Measurements from ENCODE around the gene IPPK.

The IPPK gene

GRCh38 chr9:92666912-92667532, 2.9 kb downstream of the IPPK start:
- no peaks in the 10 kb centered on the region for H3K9me3 ChIP-seq (ENCODE audit: control insufficient read depth in 1 of 2, low read length in 2 of 2)

GRCh38 chr9:92666236-92666635, 3.7 kb downstream of the IPPK start:
- H3K27me3 ChIP-seq (ENCODE audit: control insufficient read depth in 1 of 2, insufficient read depth in 2 of 2, low read length in 2 of 2) = no peaks in the 10 kb centered on the region
- H3K9me3 ChIP-seq (ENCODE audit: control insufficient read depth in 1 of 2, low read length in 2 of 2) = no peaks in the 10 kb centered on the region
- H3K9ac ChIP-seq (ENCODE audit: low read depth in 1 of 2, low read length in 2 of 2) = no peak overlapping the region
- H3K4me1 ChIP-seq (ENCODE audit: control insufficient read depth in 1 of 2, insufficient read depth in 2 of 2, low read length in 2 of 2) = peaks cover 0 to 7% of the 10 kb centered on the region in 2 donors
- H3K36me3 ChIP-seq (ENCODE audit: control insufficient read depth in 1 of 2, insufficient read depth in 2 of 2, low read length in 2 of 2) = peaks cover 0 to 18% of the 10 kb centered on the region in 2 donors
- H3K27ac ChIP-seq (ENCODE audit: low read depth, low read length) = no peak overlapping the region
- no peak overlapping the region for H3K4me3 ChIP-seq (ENCODE audit: low read depth in 1 of 2, low read length in 2 of 2)

More at GRCh38 chr9:92666912-92667532, 2.9 kb downstream of the IPPK start:
- H3K36me3 ChIP-seq (ENCODE audit: control insufficient read depth in 1 of 2, insufficient read depth in 2 of 2, low read length in 2 of 2) = peaks cover 0 to 18% of the 10 kb centered on the region in 2 donors
- H3K27ac ChIP-seq (ENCODE audit: low read depth, low read length) = no peak overlapping the region
- no peak overlapping the region for H3K4me3 ChIP-seq (ENCODE audit: low read depth in 1 of 2, low read length in 2 of 2)
- no peaks in the 10 kb centered on the region for H3K27me3 ChIP-seq (ENCODE audit: control insufficient read depth in 1 of 2, insufficient read depth in 2 of 2, low read length in 2 of 2)
- no peak overlapping the region for H3K9ac ChIP-seq (ENCODE audit: low read depth in 1 of 2, low read length in 2 of 2)
- H3K4me1 ChIP-seq (ENCODE audit: control insufficient read depth in 1 of 2, insufficient read depth in 2 of 2, low read length in 2 of 2) = peaks cover 0 to 7% of the 10 kb centered on the region in 2 donors

- Histone ChIP-seq H3K4me3 (ENCODE audit: low read depth in 1 of 2, low read length in 2 of 2) (no peak overlapping the region), H3K4me1 (ENCODE audit: control insufficient read depth in 1 of 2, insufficient read depth in 2 of 2, low read length in 2 of 2) (peaks cover 0 to 7% of the 10 kb centered on the region in 2 donors), H3K27ac (ENCODE audit: low read depth, low read length) (no peak overlapping the region), H3K36me3 (ENCODE audit: control insufficient read depth in 1 of 2, insufficient read depth in 2 of 2, low read length in 2 of 2) (peaks cover 0 to 18% of the 10 kb centered on the region in 2 donors), H3K9me3 (ENCODE audit: control insufficient read depth in 1 of 2, low read length in 2 of 2) (no peaks in the 10 kb centered on the region), H3K27me3 (ENCODE audit: control insufficient read depth in 1 of 2, insufficient read depth in 2 of 2, low read length in 2 of 2) (no peaks in the 10 kb centered on the region), H3K9ac (ENCODE audit: low read depth in 1 of 2, low read length in 2 of 2) (no peak overlapping the region)
Observed at GRCh38 chr9:92665836-92666235, 4.1 kb downstream of the IPPK start.

GRCh38 chr9:92664394-92665152, 5.4 kb downstream of the IPPK start:
- no peak overlapping the region for H3K27ac ChIP-seq (ENCODE audit: low read depth, low read length)
- no peak overlapping the region for H3K9ac ChIP-seq (ENCODE audit: low read depth in 1 of 2, low read length in 2 of 2)
- no peaks in the 10 kb centered on the region for H3K27me3 ChIP-seq (ENCODE audit: control insufficient read depth in 1 of 2, insufficient read depth in 2 of 2, low read length in 2 of 2)
- no peaks in the 10 kb centered on the region for H3K9me3 ChIP-seq (ENCODE audit: control insufficient read depth in 1 of 2, low read length in 2 of 2)
- H3K4me3 ChIP-seq (ENCODE audit: low read depth in 1 of 2, low read length in 2 of 2) = no peak overlapping the region
- peaks cover 0 to 7% of the 10 kb centered on the region in 2 donors for H3K4me1 ChIP-seq (ENCODE audit: control insufficient read depth in 1 of 2, insufficient read depth in 2 of 2, low read length in 2 of 2)
- H3K36me3 ChIP-seq (ENCODE audit: control insufficient read depth in 1 of 2, insufficient read depth in 2 of 2, low read length in 2 of 2) = peaks cover 0 to 18% of the 10 kb centered on the region in 2 donors

- Histone ChIP-seq H3K4me1 (ENCODE audit: control insufficient read depth in 1 of 2, insufficient read depth in 2 of 2, low read length in 2 of 2) (peaks cover 0 to 7% of the 10 kb centered on the region in 2 donors), H3K27ac (ENCODE audit: low read depth, low read length) (no peak overlapping the region), H3K27me3 (ENCODE audit: control insufficient read depth in 1 of 2, insufficient read depth in 2 of 2, low read length in 2 of 2) (no peaks in the 10 kb centered on the region), H3K4me3 (ENCODE audit: low read depth in 1 of 2, low read length in 2 of 2) (no peak overlapping the region), H3K36me3 (ENCODE audit: control insufficient read depth in 1 of 2, insufficient read depth in 2 of 2, low read length in 2 of 2) (peaks cover 0 to 18% of the 10 kb centered on the region in 2 donors), H3K9me3 (ENCODE audit: control insufficient read depth in 1 of 2, low read length in 2 of 2) (no peaks in the 10 kb centered on the region), H3K9ac (ENCODE audit: low read depth in 1 of 2, low read length in 2 of 2) (no peak overlapping the region)
Observed at GRCh38 chr9:92663951-92664350, 6.0 kb downstream of the IPPK start.

GRCh38 chr9:92663126-92663525, 6.8 kb downstream of the IPPK start:
- Histone ChIP-seq H3K9ac (ENCODE audit: low read depth in 1 of 2, low read length in 2 of 2) (no peak overlapping the region), H3K27me3 (ENCODE audit: control insufficient read depth in 1 of 2, insufficient read depth in 2 of 2, low read length in 2 of 2) (no peaks in the 10 kb centered on the region), H3K36me3 (ENCODE audit: control insufficient read depth in 1 of 2, insufficient read depth in 2 of 2, low read length in 2 of 2) (peaks cover 0 to 20% of the 10 kb centered on the region in 2 donors), H3K4me1 (ENCODE audit: control insufficient read depth in 1 of 2, insufficient read depth in 2 of 2, low read length in 2 of 2) (no peaks in the 10 kb centered on the region), H3K4me3 (ENCODE audit: low read depth in 1 of 2, low read length in 2 of 2) (no peak overlapping the region), H3K27ac (ENCODE audit: low read depth, low read length) (no peak overlapping the region), H3K9me3 (ENCODE audit: control insufficient read depth in 1 of 2, low read length in 2 of 2) (no peaks in the 10 kb centered on the region)

- Histone ChIP-seq H3K9ac (ENCODE audit: low read depth in 1 of 2, low read length in 2 of 2) (no peak overlapping the region), H3K9me3 (ENCODE audit: control insufficient read depth in 1 of 2, low read length in 2 of 2) (no peaks in the 10 kb centered on the region), H3K27me3 (ENCODE audit: control insufficient read depth in 1 of 2, insufficient read depth in 2 of 2, low read length in 2 of 2) (no peaks in the 10 kb centered on the region), H3K27ac (ENCODE audit: low read depth, low read length) (no peak overlapping the region), H3K4me1 (ENCODE audit: control insufficient read depth in 1 of 2, insufficient read depth in 2 of 2, low read length in 2 of 2) (no peaks in the 10 kb centered on the region), H3K4me3 (ENCODE audit: low read depth in 1 of 2, low read length in 2 of 2) (no peak overlapping the region), H3K36me3 (ENCODE audit: control insufficient read depth in 1 of 2, insufficient read depth in 2 of 2, low read length in 2 of 2) (peaks cover 0 to 28% of the 10 kb centered on the region in 2 donors)
Observed at GRCh38 chr9:92661743-92662142, 8.2 kb downstream of the IPPK start.

GRCh38 chr9:92661127-92661526, 8.8 kb downstream of the IPPK start:
- Histone ChIP-seq H3K27me3 (ENCODE audit: control insufficient read depth in 1 of 2, insufficient read depth in 2 of 2, low read length in 2 of 2) (no peaks in the 10 kb centered on the region), H3K36me3 (ENCODE audit: control insufficient read depth in 1 of 2, insufficient read depth in 2 of 2, low read length in 2 of 2) (peaks cover 0 to 25% of the 10 kb centered on the region in 2 donors), H3K27ac (ENCODE audit: low read depth, low read length) (no peak overlapping the region), H3K4me3 (ENCODE audit: low read depth in 1 of 2, low read length in 2 of 2) (no peak overlapping the region), H3K4me1 (ENCODE audit: control insufficient read depth in 1 of 2, insufficient read depth in 2 of 2, low read length in 2 of 2) (peaks cover under 1 to 5% of the 10 kb centered on the region in 2 donors), H3K9me3 (ENCODE audit: control insufficient read depth in 1 of 2, low read length in 2 of 2) (no peaks in the 10 kb centered on the region), H3K9ac (ENCODE audit: low read depth in 1 of 2, low read length in 2 of 2) (no peak overlapping the region)

GRCh38 chr9:92660266-92660665, 9.7 kb downstream of the IPPK start:
- Histone ChIP-seq H3K27me3 (ENCODE audit: control insufficient read depth in 1 of 2, insufficient read depth in 2 of 2, low read length in 2 of 2) (no peaks in the 10 kb centered on the region), H3K9me3 (ENCODE audit: control insufficient read depth in 1 of 2, low read length in 2 of 2) (no peaks in the 10 kb centered on the region), H3K4me3 (ENCODE audit: low read depth in 1 of 2, low read length in 2 of 2) (no peak overlapping the region), H3K27ac (ENCODE audit: low read depth, low read length) (no peak overlapping the region), H3K9ac (ENCODE audit: low read depth in 1 of 2, low read length in 2 of 2) (no peak overlapping the region), H3K4me1 (ENCODE audit: control insufficient read depth in 1 of 2, insufficient read depth in 2 of 2, low read length in 2 of 2) (peaks cover 5 to 13% of the 10 kb centered on the region in 2 donors), H3K36me3 (ENCODE audit: control insufficient read depth in 1 of 2, insufficient read depth in 2 of 2, low read length in 2 of 2) (peaks cover 4 to 26% of the 10 kb centered on the region in 2 donors)

GRCh38 chr9:92659601-92660000, 10.3 kb downstream of the IPPK start:
- H3K9me3 ChIP-seq (ENCODE audit: control insufficient read depth in 1 of 2, low read length in 2 of 2) = no peaks in the 10 kb centered on the region
- H3K27me3 ChIP-seq (ENCODE audit: control insufficient read depth in 1 of 2, insufficient read depth in 2 of 2, low read length in 2 of 2) = no peaks in the 10 kb centered on the region
- H3K27ac ChIP-seq (ENCODE audit: low read depth, low read length) = no peak overlapping the region
- H3K4me3 ChIP-seq (ENCODE audit: low read depth in 1 of 2, low read length in 2 of 2) = no peak overlapping the region
- peaks cover 5 to 18% of the 10 kb centered on the region in 2 donors for H3K4me1 ChIP-seq (ENCODE audit: control insufficient read depth in 1 of 2, insufficient read depth in 2 of 2, low read length in 2 of 2)
- H3K9ac ChIP-seq (ENCODE audit: low read depth in 1 of 2, low read length in 2 of 2) = no peak overlapping the region
- H3K36me3 ChIP-seq (ENCODE audit: control insufficient read depth in 1 of 2, insufficient read depth in 2 of 2, low read length in 2 of 2) = peaks cover 6 to 32% of the 10 kb centered on the region in 2 donors

Measured in duodenal mucosa (tissue), 2 donors.